SK-N-SH (cell line): ENCODE data around the gene DPH6. TPM values are rescaled to one million over a fixed set of nuclear protein-coding genes. Genes with fewer than 3 reads are reported as not detected.

Experiments
- CTCF ChIA-PET: fragments of 300-600, 350-600 bp; formaldehyde crosslinking; extraction: SDS; loops from one replicate; lab custom pipeline; 2021; lab: Yijun Ruan, JAX
- POLR2A ChIA-PET: fragments of 350-600 bp; sonication (Branson Sonifier 250); formaldehyde crosslinking; extraction: SDS; loops from one replicate; lab custom pipeline; 2020; ENCODE audit warnings: antibody characterized with exemption, inconsistent platforms; lab: Yijun Ruan, JAX
- DNase-seq: peaks from one replicate; pipeline ENCODE4 v3.0.0; 2012
- H2AFZ ChIP-seq: fragments of 200-600 bp; sonication (generic); 2 replicates; pipeline ENCODE4 v1.8.1; 2016; ENCODE audit warnings: antibody characterized with exemption, mild to moderate bottlenecking, low read depth
- H3F3A ChIP-seq: fragments of 200-600 bp; sonication (generic); replicated peaks from 2 replicates; pipeline ENCODE3; 2016; ENCODE audit warnings: antibody characterized with exemption, mild to moderate bottlenecking; ENCODE audit not compliant: insufficient read depth
- H3K27ac ChIP-seq, 2 experiments: fragments of 200-500 bp in 1 of 2; fragments of 200-600 bp in 1 of 2; sonication (Bioruptor generic) in 1 of 2; sonication (generic), shearing (Covaris generic) in 1 of 2; 2 replicates each; pipeline versions ENCODE4 v1.5.1 to v1.6.1; 2014 to 2016; ENCODE audit warnings: low read depth in 2 of 2, inconsistent platforms in 1 of 2, low read length in 1 of 2, mild to moderate bottlenecking in 1 of 2, mixed read lengths in 1 of 2
- H3K27me3 ChIP-seq: fragments of 200-600 bp; sonication (generic), shearing (Covaris generic); 2 replicates; pipeline ENCODE4 v1.6.1; 2016; ENCODE audit warnings: mixed run types; ENCODE audit not compliant: insufficient read depth
- H3K36me3 ChIP-seq, 2 experiments: fragments of 200-500 bp in 1 of 2; fragments of 200-600 bp in 1 of 2; sonication (Bioruptor generic) in 1 of 2; sonication (generic) in 1 of 2; replicated peaks in 1 of 2; 2 replicates each; pipeline versions ENCODE3 to v1.5.1; 2014 to 2016; ENCODE audit warnings: low read length in 1 of 2, mild to moderate bottlenecking in 1 of 2; ENCODE audit not compliant: insufficient read depth in 2 of 2, control insufficient read depth in 1 of 2
- H3K4me1 ChIP-seq, 2 experiments: fragments of 200-500 bp in 1 of 2; fragments of 200-600 bp in 1 of 2; sonication (Bioruptor generic) in 1 of 2; sonication (generic), shearing (Covaris generic) in 1 of 2; 2 replicates each; pipeline versions ENCODE4 v1.5.1 to v1.6.1; 2014 to 2016; ENCODE audit warnings: low read depth in 1 of 2, low read length in 1 of 2, mixed run types in 1 of 2; ENCODE audit not compliant: insufficient read depth in 2 of 2, control insufficient read depth in 1 of 2
- H3K4me2 ChIP-seq: fragments of 200-600 bp; sonication (generic), shearing (Covaris generic); 2 replicates; pipeline ENCODE4 v1.6.1; 2017; ENCODE audit warnings: mixed run types
- H3K4me3 ChIP-seq, 2 experiments: fragments of 200-500 bp in 1 of 2; fragments of 200-600 bp in 1 of 2; sonication (Bioruptor generic) in 1 of 2; sonication (generic), shearing (Covaris generic) in 1 of 2; 2 replicates each; pipeline versions ENCODE4 v1.5.1 to v1.8.1; 2014 to 2016; ENCODE audit warnings: low read depth in 2 of 2, inconsistent platforms in 1 of 2, low read length in 1 of 2, mild to moderate bottlenecking in 1 of 2, mixed read lengths in 1 of 2, moderate library complexity in 1 of 2
- H3K79me2 ChIP-seq: fragments of 200-600 bp; sonication (generic); 2 replicates; pipeline ENCODE4 v1.8.1; 2017; ENCODE audit warnings: mild to moderate bottlenecking; ENCODE audit not compliant: insufficient read depth
- H3K9ac ChIP-seq: fragments of 200-600 bp; sonication (generic); 2 replicates; pipeline ENCODE4 v1.6.1; 2017; ENCODE audit warnings: mixed run types
- H3K9me2 ChIP-seq: fragments of 200-600 bp; sonication (generic); 2 replicates; pipeline ENCODE4 v1.6.1; 2017; ENCODE audit warnings: mixed run types
- H3K9me3 ChIP-seq: fragments of 200-600 bp; sonication (generic); 2 replicates; pipeline ENCODE4 v1.6.1; 2017; ENCODE audit warnings: mixed run types, mild to moderate bottlenecking, moderate library complexity
- H4K20me1 ChIP-seq: fragments of 200-600 bp; sonication (generic); 2 replicates; pipeline ENCODE4 v1.6.1; 2017; ENCODE audit warnings: mild to moderate bottlenecking, mixed run types; ENCODE audit not compliant: insufficient read depth
- CTCF ChIP-seq: fragments of 200-600 bp; sonication (generic); IDR thresholded peaks from 2 replicates; pipeline ENCODE4 v1.6.1; 2017; ENCODE audit warnings: antibody characterized with exemption, mild to moderate bottlenecking, moderate library complexity
- FOSL2 ChIP-seq: IDR thresholded peaks from 2 replicates; pipeline ENCODE4 v1.4.0; 2012; ENCODE audit warnings: low read depth, mild to moderate bottlenecking, moderate library complexity, borderline replicate concordance
- FOXJ3 ChIP-seq: sonication (generic); formaldehyde crosslinking; IDR thresholded peaks from 2 replicates; pipeline ENCODE4 v1.5.1; 2020; ENCODE audit warnings: mild to moderate bottlenecking, missing genetic modification reagents
- GABPA ChIP-seq: IDR thresholded peaks from 2 replicates; pipeline ENCODE4 v1.4.0; 2012; ENCODE audit warnings: low read depth, mild to moderate bottlenecking
- GATA2 ChIP-seq: sonication (generic); formaldehyde crosslinking; IDR thresholded peaks from 2 replicates; pipeline ENCODE4 v1.5.0; 2020; ENCODE audit warnings: mild to moderate bottlenecking, missing genetic modification reagents
- JUND ChIP-seq: IDR thresholded peaks from 2 replicates; pipeline ENCODE4 v1.4.0; 2012
- MEF2A ChIP-seq: IDR thresholded peaks from 2 replicates; pipeline ENCODE4 v1.4.0; 2012; ENCODE audit warnings: low read depth, borderline replicate concordance
- MXI1 ChIP-seq: IDR thresholded peaks from 2 replicates; pipeline ENCODE4 v1.6.1; 2012; ENCODE audit warnings: mild to moderate bottlenecking, low read depth, low read length, improper control_type of control experiment
- NFIC ChIP-seq: IDR thresholded peaks from 2 replicates; pipeline ENCODE4 v1.4.0; 2012; ENCODE audit warnings: borderline replicate concordance
- PBX3 ChIP-seq: IDR thresholded peaks from 2 replicates; pipeline ENCODE4; 2012
- RAD21 ChIP-seq: IDR thresholded peaks from 2 replicates; pipeline ENCODE4 v1.6.1; 2012; ENCODE audit warnings: mild to moderate bottlenecking, low read length
- RCOR1 ChIP-seq: fragments of 150-350 bp; IDR thresholded peaks from 2 replicates; pipeline ENCODE4 v1.6.1; 2017; ENCODE audit warnings: antibody characterized with exemption, low read length
- SMC3 ChIP-seq: IDR thresholded peaks from 2 replicates; pipeline ENCODE4 v1.6.1; 2012; ENCODE audit warnings: low read depth, low read length, improper control_type of control experiment
- USF2 ChIP-seq: fragments of 150-350 bp; IDR thresholded peaks from 2 replicates; pipeline ENCODE4 v1.6.1; 2017; ENCODE audit warnings: antibody characterized with exemption, low read length, low read depth, borderline replicate concordance
- WGBS: methylation state at CpG from one replicate; pipeline ENCODE4 v1.1.6; 2017; ENCODE audit warnings: low lambda C conversion rate; 5-methylcytosine and 5-hydroxymethylcytosine counted together
- polyA plus RNA-seq, 3 experiments: library from polyadenylated mRNA; depleted of rRNA; stranded (reverse); fragments of >200 nt; gene quantifications; 2 replicates each; pipeline ENCODE4 v1.2.3, GENCODE V29; 2012
- TF ChIP-seq, protein P1 (sequence below): fragments of 150-350 bp; IDR thresholded peaks from 2 replicates; pipeline ENCODE4 v1.6.1; 2016; ENCODE audit warnings: mild to moderate bottlenecking, low read depth, low read length
- TF ChIP-seq, protein P2 (sequence below): IDR thresholded peaks from 2 replicates; pipeline ENCODE4 v1.4.0; 2012; ENCODE audit warnings: low read depth, borderline replicate concordance
- TF ChIP-seq, protein P3 (sequence below): IDR thresholded peaks from 2 replicates; pipeline ENCODE4 v1.6.1; 2012; ENCODE audit warnings: mild to moderate bottlenecking, low read depth, low read length, moderate library complexity

The DPH6 gene
- polyA plus RNA-seq, 1 of the 3 experiments (the other 2 are of a cell fraction): 15.7 TPM

DNA sequence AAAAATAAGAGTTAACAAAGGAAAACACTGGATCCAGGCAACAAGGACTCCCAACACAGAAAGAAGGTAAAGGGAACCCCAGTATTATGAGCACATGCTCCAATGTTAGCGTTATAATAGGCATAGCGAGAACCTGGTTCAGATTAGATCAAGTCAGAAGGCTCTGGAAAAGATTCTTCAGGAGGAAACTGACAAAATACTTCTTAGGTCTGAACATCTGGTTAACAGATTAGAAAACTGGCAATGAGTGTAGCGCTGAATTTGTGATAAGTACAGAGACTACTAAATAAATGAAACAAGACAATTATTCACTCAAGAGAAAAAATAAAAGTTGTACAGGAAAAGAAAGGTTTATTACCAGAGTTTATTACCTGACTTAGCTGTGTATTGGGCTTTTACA, 146.1 kb downstream of the DPH6 start (continued):
- TF ChIP-seq RAD21: no peak
- no peak for TF ChIP-seq MEF2A
- TF ChIP-seq FOXJ3 (CRISPR knock-in tag): no peak
- TF ChIP-seq JUND: no peak
- no peak for TF ChIP-seq NFIC
- TF ChIP-seq, protein P1, sequence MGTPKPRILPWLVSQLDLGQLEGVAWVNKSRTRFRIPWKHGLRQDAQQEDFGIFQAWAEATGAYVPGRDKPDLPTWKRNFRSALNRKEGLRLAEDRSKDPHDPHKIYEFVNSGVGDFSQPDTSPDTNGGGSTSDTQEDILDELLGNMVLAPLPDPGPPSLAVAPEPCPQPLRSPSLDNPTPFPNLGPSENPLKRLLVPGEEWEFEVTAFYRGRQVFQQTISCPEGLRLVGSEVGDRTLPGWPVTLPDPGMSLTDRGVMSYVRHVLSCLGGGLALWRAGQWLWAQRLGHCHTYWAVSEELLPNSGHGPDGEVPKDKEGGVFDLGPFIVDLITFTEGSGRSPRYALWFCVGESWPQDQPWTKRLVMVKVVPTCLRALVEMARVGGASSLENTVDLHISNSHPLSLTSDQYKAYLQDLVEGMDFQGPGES: no peak

- Histone ChIP-seq H3K36me3 (no peaks in the 10 kb centered on the region), H3K9ac (no peak overlapping the region), H3K4me2 (no peak overlapping the region), H3K27ac (no peak overlapping the region), H3K9me3 (no peaks in the 10 kb centered on the region), H3K79me2 (no peaks in the 10 kb centered on the region), H4K20me1 (no peaks in the 10 kb centered on the region), H2AFZ (no peak overlapping the region), H3K4me1 (no peaks in the 10 kb centered on the region), H3K4me3 (no peak overlapping the region), H3K27me3 (no peaks in the 10 kb centered on the region), H3F3A (no peaks in the 10 kb centered on the region), H3K9me2 (no peaks in the 10 kb centered on the region)
- no peak for TF ChIP-seq GATA2
- TF ChIP-seq PBX3: no peak
- no peak for TF ChIP-seq SMC3
- no peak for TF ChIP-seq MXI1
- TF ChIP-seq, protein P2, sequence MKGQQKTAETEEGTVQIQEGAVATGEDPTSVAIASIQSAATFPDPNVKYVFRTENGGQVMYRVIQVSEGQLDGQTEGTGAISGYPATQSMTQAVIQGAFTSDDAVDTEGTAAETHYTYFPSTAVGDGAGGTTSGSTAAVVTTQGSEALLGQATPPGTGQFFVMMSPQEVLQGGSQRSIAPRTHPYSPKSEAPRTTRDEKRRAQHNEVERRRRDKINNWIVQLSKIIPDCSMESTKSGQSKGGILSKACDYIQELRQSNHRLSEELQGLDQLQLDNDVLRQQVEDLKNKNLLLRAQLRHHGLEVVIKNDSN: no peak
- DNase-seq: no peak
- CTCF ChIA-PET: interaction anchor here (1.5 kb wide), 1 partner anchor 10 kb away, joined by 4 read pairs; no protein-coding TSS in a partner anchor
- POLR2A ChIA-PET: no interaction called here
Observed at GRCh38 chr15:35397027-35397426, 148.9 kb downstream of the DPH6 start.

DNA sequence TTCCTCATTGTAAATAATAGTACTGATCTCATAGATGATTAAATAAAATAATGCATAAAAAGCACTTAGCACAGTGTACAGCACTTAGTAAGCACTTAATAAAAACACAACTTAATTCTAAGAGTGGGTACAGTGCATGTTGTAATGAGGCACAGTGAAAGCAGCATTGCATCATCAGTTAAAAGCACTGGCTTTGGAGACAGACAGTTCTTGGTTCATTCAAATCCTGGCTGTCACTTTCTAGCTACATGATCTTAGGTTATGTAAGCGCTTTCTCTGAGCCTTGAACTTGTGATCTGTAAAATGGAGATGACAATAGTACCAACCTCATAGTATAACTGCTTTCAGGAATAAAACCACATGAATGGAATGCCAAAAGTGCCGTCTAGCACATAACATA, 151.5 kb downstream of the DPH6 start:
- Histone ChIP-seq H3K4me1 (no peaks in the 10 kb centered on the region), H2AFZ (no peak overlapping the region), H3K9ac (no peak overlapping the region), H4K20me1 (no peaks in the 10 kb centered on the region), H3K4me2 (no peak overlapping the region), H3K9me3 (no peaks in the 10 kb centered on the region), H3K27ac (no peak overlapping the region), H3K4me3 (no peak overlapping the region), H3K27me3 (no peaks in the 10 kb centered on the region), H3F3A (no peaks in the 10 kb centered on the region), H3K36me3 (no peaks in the 10 kb centered on the region), H3K79me2 (no peaks in the 10 kb centered on the region), H3K9me2 (no peaks in the 10 kb centered on the region)
- DNase-seq: no peak
- 91% methylated on average over 2 of the region's 2 CpGs for WGBS
- ChIA-PET POLR2A (no interaction called here), CTCF (interaction anchor here (1.2 to 1.3 kb wide), 2 partner anchors 13 to 49 kb away, joined by 4 read pairs; no protein-coding TSS in a partner anchor)
- TF ChIP-seq GABPA: no peak
- TF ChIP-seq CTCF: no peak
- TF ChIP-seq, protein P3, sequence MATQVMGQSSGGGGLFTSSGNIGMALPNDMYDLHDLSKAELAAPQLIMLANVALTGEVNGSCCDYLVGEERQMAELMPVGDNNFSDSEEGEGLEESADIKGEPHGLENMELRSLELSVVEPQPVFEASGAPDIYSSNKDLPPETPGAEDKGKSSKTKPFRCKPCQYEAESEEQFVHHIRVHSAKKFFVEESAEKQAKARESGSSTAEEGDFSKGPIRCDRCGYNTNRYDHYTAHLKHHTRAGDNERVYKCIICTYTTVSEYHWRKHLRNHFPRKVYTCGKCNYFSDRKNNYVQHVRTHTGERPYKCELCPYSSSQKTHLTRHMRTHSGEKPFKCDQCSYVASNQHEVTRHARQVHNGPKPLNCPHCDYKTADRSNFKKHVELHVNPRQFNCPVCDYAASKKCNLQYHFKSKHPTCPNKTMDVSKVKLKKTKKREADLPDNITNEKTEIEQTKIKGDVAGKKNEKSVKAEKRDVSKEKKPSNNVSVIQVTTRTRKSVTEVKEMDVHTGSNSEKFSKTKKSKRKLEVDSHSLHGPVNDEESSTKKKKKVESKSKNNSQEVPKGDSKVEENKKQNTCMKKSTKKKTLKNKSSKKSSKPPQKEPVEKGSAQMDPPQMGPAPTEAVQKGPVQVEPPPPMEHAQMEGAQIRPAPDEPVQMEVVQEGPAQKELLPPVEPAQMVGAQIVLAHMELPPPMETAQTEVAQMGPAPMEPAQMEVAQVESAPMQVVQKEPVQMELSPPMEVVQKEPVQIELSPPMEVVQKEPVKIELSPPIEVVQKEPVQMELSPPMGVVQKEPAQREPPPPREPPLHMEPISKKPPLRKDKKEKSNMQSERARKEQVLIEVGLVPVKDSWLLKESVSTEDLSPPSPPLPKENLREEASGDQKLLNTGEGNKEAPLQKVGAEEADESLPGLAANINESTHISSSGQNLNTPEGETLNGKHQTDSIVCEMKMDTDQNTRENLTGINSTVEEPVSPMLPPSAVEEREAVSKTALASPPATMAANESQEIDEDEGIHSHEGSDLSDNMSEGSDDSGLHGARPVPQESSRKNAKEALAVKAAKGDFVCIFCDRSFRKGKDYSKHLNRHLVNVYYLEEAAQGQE: no peak
- no peak for TF ChIP-seq USF2
- TF ChIP-seq SMC3: no peak
- TF ChIP-seq FOSL2: no peak
- no peak for TF ChIP-seq RCOR1
- TF ChIP-seq FOXJ3 (CRISPR knock-in tag): no peak
- no peak for TF ChIP-seq MXI1
